AG04449 (cell line): ENCODE results near the gene SCRT2.

Source experiments
- CTCF ChIA-PET: fragments of 350-600 bp; formaldehyde crosslinking; extraction: SDS; loops from one replicate; lab custom pipeline; 2021; ENCODE audit warnings: antibody characterized with exemption; lab: Yijun Ruan, JAX
- POLR2A ChIA-PET: fragments of 400-600, 350-600 bp; formaldehyde crosslinking; extraction: SDS; loops from one replicate; lab custom pipeline; 2020; ENCODE audit warnings: antibody characterized with exemption, inconsistent platforms; lab: Yijun Ruan, JAX
- DNase-seq: peaks from one replicate; pipeline ENCODE4 v3.0.0-alpha.2; 2010; ENCODE audit warnings: low read depth, low spot score
- H3K4me3 ChIP-seq: 2 replicates; pipeline ENCODE4 v1.5.1; 2011; ENCODE audit warnings: low read depth, mild to moderate bottlenecking, control low read depth, low read length
- CTCF ChIP-seq: IDR thresholded peaks from one replicate; pipeline ENCODE4 v1.5.1; 2011; ENCODE audit warnings: mild to moderate bottlenecking, moderate library complexity, low read length, control low read depth, inconsistent platforms; ENCODE audit not compliant: insufficient read depth; ENCODE audit errors: missing control alignments

The SCRT2 gene

GRCh38 chr20:709991-710779 is 34.6 kb upstream of the SCRT2 start:
- ChIA-PET CTCF (interaction anchor here (1.4 to 1.7 kb wide), 2 partner anchors 29 to 43 kb away, joined by 3 to 4 read pairs; no protein-coding TSS in a partner anchor), POLR2A (no interaction called here)
- no peak for DNase-seq
- H3K4me3 ChIP-seq: no peak overlapping the region
- no peak for TF ChIP-seq CTCF

DNA sequence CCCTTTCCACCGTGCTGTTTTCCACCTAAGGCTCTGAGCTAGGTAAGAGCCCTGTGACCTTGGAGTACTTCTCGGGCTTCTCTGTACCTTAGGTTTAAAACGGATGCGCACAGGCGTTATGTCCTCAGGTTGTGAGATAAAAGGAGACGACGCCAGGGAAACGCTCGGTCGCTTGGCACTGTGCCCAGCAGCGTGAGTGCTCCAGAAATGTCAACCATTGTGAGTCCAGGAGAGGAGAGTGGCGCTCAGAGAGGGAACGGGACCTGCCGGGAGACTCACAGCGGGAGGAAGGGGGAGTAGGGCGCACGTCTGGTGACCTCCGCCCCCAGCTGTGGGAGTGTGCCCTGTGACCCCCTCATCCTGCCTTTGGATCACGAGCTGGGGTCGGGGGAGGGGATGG is 33.8 kb upstream of the SCRT2 start:
- POLR2A ChIA-PET: no interaction called here
- DNase-seq: no peak
- no peak overlapping the region for H3K4me3 ChIP-seq
- TF ChIP-seq CTCF: no peak
- CTCF ChIA-PET: no interaction called here

DNA sequence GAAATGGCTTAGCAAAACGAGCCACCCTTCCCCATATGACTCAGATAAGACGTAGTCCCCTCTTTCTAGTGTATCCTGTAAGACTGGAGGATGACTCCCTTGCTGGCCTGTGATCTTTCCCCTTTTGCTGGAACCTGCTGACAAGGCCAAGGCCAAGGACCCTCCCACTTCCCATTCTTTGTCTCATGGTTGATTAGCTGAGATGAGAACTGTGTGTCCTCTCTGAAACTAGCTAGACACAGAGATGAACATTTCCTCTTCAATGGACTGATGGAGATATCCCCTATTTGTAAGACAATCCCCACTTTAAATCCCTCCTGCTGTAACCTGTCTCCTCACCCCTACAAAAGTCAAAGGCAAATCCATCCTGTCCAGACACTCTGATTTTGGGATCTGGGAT is 33.4 kb upstream of the SCRT2 start:
- ChIA-PET CTCF (no interaction called here), POLR2A (no interaction called here)
- no peak for TF ChIP-seq CTCF
- no peak overlapping the region for H3K4me3 ChIP-seq
- DNase-seq: no peak

DNA sequence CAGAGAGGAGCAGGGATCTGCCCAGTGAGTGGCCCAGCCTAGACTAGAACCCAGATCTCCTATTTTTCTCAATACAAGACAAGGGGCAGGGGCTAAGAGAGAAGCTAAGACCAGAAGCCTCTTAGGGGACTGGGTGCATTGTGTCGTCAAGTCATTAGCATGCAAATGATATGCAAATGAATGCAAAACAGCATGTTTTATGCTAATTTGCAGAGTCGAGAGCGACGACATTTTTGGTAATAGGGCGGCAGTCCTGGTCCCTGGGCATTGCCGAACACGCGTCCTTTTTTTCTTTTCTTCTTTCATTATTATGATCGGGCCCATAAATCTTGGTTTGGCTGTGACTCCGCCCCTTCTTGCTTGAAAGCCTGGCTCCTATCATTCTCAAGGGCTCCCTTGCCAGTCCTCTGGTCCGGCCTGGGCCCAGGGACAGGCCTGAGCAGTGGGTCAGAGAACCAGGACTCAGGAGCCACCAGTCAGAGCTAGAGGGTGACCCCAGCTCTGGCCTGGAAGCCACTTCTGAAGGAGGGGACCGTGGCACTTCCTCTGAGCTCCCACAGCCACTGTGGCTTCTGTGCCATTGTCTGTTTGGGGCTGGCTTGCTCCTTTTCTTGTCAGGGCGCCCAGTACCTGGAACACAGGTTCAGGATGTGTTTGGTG is 32.0 kb upstream of the SCRT2 start:
- POLR2A ChIA-PET: no interaction called here
- no peak for DNase-seq
- CTCF ChIA-PET: interaction anchor here (0.9 kb wide), 1 partner anchor 41 kb away, joined by 3 read pairs; no protein-coding TSS in a partner anchor
- TF ChIP-seq CTCF: no peak
- H3K4me3 ChIP-seq: no peak overlapping the region

GRCh38 chr20:706366-706885 is 30.8 kb upstream of the SCRT2 start:
- ChIA-PET POLR2A (no interaction called here), CTCF (no interaction called here)
- no peak for TF ChIP-seq CTCF
- DNase-seq: no peak
- no peak overlapping the region for H3K4me3 ChIP-seq

DNA sequence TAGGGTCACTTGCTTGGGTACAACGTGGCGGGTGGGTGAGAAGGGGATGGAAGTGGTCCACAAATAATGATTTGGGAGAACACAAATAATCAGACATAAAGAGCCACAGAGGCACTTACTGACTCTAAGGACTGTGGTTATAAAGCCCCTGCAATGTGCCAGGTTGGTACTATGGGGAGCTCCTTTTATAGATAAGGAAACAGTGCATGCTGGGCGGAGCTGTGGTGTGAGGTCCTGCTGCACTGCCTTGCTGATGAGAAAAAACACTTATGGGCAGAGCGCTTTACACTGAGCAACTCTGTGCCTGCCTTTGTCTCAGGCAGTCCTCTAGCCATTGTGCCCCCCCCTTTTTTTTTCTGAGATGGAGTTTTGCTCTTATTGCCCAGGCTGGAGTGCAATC is 29.1 kb upstream of the SCRT2 start:
- no peak for DNase-seq
- ChIA-PET CTCF (no interaction called here), POLR2A (no interaction called here)
- no peak for TF ChIP-seq CTCF
- no peak overlapping the region for H3K4me3 ChIP-seq
